DMS 273 (cell line): ENCODE measurements around the gene CCDC136.

ENCODE experiments used
- DNase-seq: peaks from one replicate; lab custom pipeline; 2025; ENCODE audit not compliant: unreplicated experiment; lab: John Stamatoyannopoulos, UW

The CCDC136 gene

DNA sequence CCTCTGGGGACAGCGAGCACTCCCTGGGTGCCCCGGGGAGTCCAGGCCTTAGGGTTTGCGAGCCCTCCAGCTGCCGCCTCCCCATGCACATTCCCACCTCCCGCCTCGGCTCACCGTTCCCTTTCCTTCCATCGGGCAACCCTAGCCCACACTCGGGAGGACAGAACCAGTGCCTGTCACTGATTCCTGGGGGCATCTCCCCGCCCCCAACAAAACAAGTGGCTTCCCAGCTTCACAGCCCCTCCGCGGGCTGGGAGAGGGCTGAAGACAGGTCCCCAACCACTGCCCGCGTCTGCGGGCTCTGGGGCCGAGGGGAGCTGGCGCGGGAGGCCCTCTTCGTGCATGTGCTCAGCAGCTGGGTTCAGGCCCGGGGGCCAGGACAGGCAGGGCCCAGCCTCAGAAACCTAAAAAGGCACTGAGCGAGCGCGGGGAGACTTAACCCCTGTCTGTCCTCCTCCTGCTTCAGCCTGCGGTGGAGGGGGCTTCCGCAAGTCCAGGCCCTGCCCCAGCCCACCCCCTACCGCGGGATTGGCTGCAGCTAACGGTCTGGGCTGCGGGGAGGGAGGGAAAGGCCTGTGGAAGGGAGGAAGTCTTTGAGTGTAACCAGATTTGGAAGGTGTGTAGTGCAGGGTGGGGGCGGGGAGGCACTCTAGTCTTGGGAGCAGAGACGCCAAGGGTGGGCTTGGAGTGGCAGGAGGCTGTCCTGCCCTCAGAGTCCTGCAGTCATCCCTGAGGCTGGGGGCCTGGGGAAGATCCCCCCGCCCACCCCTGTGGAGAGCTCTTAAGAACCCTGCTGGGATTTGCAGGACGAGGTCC, 39.6 kb downstream of the CCDC136 start:
- DNase-seq: peak; percentile 93

DNA sequence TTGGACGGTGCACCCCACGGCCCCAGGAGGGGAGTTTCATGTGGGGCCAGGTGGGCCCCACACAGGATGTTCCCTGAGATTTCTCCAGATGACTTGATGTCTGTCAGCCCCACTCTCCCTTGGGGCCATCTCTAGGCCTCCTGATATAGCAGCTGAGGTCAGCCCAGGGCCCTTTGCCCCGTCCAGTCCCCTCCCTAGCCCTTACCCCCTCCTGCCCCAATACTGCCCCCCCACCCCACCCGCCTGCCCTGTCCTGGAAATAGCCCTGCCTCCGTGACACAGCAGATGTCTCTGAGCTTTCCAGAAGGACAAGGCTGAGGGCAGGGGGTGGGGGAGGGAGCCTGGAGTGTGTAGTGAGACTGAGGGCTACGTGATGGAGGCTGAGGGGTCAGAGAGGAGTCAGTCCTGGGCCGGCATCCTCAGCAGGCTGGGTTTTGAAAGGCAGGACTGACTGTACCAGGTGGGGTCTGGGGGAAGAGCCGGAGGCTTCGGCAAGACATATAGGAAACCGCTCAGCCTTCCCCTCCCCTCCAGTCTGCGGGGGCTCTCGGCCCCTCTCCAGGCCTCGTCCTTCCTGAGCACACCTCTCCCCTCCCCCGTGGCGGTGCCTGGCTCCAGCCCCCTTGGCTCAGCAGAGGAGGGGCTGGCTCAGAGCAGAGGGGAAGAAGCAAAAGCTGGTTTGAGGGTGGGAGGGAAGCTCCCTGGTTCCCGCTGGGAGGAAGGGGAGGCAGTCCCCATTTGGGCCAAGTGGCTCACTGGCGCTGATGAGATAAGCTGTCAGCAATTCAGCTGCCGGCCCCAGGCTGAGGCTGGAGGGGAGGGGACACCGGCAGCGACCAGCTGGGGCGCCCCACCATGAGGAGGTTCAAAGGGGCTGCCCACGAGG, 40.5 kb downstream of the CCDC136 start:
- peak; percentile 98 for DNase-seq

DNA sequence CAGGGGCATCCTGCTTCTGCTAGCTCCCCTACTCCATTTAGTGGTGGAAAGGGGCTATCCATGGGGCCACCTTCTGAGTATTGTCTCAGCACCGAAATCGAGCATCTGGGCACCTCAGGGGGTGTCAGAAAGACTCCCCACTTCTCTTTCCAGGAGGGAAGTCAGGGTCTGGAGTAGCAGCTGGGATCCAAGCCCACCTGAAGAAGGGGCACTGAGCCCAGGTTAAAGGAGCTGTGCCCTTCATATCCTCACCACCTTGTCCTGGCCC, 41.0 kb downstream of the CCDC136 start:
- no peak for DNase-seq

DNA sequence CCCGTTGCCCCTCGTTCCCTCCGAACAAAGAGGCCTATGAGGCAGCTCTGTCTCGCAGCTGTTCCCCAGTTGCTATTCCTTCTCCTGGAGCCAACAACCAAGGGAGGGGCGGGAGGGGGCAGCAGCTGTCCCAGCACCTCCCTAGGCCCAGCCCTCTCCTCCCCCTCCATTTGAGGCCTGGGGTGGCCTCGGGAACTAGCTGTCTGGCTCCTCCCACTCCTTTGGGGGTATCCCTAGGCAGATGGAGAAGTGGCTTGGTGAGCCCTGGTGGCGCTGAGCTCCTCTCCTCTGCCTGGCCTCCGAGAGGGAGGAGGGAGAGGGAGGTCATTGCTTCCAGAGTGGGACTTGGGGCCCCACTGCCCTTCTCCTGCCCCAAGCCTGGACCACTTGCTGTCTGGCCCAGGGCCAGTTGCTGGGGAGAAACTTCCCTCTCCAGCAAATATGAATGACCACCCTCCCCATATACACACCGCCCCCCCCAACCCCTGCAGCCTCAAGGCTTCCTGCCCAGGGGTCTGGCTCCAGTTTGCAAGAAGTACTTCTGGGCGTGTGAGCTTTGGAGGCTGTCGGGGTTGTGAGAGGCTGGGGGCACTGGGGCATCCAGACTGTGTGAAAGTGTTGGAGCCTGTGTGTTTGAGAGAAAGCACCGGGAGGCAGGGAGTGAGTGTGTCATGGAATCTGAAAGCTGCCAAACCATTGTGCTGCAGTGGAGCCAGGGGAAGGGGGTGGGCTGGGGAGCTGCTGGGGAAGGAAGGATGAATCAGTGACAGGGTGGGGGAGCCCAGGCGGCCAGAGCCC, 41.6 kb downstream of the CCDC136 start:
- DNase-seq: peak; percentile 99

DNA sequence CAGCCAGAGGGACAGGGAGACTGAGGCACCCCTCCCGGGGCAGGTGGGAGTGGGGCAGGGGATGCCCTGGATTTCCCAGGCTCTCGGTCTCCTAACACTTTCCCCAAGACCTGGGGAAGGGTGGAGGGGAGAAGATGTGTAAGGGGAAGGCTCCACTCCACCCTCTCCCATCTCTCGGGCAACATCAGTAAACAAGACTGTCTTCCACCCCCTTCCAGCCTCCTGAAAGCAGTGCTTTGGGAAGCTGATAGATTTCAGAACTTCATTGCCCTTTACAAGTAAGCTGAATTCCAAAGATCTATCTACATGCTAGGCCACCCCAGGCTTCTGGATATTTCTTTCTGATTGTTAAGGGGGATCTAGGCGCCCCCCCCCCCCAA, 42.2 kb downstream of the CCDC136 start:
- peak; percentile 65 for DNase-seq

DNA sequence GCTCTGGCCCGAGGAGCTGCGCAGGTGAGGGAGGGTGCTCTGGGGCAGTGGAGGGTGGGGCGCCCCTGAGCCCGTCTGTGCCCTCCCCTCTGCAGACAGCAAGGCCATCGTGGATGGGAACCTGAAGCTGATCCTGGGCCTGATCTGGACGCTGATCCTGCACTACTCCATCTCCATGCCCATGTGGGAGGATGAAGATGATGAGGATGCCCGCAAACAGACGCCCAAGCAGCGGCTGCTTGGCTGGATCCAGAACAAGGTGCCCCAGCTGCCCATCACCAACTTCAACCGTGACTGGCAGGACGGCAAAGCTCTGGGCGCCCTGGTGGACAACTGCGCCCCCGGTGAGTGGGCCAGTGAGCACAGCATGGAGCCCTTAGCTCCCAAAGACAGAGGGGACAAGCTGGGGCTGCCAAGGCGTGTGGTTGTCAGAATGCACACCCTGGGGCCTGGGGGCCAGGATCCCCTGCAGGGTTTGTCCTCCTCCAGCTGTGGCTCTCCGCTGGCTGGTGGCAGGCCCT, 43.5 kb downstream of the CCDC136 start:
- no peak for DNase-seq

DNA sequence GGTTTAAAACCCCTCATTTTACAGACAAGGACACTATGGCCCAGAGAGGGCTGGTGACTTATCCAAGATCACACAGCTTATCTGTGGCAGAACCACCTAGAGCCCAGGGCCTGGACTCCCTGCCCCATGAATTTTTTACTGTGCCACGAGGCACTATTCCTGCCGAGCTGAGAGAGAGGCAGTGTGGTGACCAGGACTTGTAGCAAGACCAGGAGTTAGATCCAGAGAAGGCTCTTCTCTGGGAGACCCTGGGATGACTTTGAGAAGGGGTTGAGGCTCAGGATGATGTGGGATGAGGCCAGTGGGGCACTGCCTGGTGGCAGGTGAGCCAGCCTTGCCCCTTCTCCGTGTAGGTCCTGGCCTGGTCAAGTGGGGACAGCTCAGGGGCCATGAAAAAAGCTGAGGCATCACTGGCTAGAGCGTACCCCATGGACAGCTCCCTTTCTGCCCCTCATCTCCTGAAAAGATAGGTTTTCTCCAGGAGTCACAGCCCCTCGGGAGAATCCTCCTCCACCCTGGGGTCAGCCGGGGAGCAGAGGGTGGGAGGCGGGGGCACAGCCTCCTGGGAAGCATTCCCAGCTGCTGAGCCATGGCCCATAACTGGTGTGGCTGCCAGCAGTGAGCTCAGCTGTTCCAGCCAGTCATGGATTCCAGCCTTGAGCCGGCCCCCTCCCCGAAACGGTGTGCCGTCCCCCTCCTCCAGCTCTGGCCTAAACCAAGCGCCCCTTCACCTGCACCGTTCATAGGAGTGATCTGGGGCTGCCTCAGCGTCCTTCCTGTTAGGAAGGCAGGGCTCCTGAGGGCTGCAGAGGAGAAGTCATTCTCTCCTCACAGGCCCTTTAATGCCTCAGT, 44.2 kb downstream of the CCDC136 start:
- no peak for DNase-seq

DNA sequence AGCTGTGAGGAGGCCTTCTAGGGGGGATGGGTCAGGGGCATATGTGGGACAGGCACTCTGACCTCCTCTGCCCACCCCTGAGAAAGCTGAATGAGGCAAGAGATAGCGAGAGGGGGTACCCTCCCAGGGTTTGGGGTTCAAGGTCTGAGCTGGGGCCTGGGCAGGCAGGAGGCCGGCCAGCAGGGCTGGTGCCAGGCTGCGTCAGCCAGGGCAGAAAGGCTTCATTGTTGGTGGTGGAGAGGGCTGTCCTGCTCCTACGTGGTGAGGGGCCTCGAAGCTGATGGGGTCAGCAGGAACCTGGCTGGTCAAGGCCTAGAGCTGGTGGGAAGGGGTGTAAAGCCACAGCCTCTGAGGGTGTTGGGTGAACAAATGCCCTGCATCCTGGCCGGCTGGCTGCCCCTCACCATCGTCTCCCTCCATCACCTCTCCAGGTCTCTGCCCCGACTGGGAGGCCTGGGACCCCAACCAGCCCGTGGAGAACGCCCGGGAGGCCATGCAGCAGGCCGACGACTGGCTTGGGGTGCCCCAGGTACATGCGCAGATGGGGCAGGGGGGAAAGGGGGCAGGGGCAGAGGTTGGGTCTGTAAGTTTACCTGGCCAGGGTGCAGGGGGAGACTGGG, 45.1 kb downstream of the CCDC136 start:
- no peak for DNase-seq

DNA sequence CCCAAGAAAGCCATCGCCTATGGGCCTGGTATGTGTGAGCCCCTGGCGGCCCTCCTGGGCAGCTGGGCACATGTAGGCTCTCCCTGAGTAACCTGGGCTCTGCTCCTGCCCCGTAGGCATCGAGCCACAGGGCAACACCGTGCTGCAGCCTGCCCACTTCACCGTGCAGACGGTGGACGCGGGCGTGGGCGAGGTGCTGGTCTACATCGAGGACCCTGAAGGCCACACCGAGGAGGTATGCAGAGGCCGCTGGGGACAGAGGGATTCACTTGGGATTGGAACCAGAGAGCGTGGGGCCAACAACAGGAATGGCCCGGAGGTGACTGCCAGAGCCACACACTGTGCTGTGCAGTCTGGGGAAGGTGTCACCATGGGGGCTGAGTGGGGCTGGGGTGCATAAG, 45.8 kb downstream of the CCDC136 start:
- DNase-seq: no peak

DNA sequence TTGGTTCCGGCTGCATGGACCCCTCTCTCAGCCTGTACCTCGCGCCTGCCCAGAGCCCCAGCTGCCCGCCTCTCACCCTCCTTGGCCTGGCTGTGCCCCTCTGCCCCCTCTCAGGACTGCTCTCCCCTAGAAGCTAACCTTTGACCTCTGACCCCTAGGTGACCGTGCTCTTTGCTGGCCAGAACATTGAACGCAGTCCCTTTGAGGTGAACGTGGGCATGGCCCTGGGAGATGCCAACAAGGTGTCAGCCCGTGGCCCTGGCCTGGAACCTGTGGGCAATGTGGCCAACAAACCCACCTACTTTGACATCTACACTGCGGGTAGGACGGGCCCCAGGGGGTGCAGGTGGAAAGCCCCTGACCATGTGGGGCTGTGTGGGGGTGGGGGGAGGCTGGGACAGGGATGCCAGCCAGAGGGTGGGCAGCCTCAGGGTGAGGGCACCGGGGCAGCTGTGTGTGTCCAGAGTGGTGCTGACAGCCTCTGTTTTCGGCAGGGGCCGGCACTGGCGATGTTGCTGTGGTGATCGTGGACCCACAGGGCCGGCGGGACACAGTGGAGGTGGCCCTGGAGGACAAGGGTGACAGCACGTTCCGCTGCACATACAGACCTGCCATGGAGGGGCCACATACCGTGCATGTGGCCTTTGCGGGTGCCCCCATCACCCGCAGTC, 46.5 kb downstream of the CCDC136 start:
- DNase-seq: no peak

DNA sequence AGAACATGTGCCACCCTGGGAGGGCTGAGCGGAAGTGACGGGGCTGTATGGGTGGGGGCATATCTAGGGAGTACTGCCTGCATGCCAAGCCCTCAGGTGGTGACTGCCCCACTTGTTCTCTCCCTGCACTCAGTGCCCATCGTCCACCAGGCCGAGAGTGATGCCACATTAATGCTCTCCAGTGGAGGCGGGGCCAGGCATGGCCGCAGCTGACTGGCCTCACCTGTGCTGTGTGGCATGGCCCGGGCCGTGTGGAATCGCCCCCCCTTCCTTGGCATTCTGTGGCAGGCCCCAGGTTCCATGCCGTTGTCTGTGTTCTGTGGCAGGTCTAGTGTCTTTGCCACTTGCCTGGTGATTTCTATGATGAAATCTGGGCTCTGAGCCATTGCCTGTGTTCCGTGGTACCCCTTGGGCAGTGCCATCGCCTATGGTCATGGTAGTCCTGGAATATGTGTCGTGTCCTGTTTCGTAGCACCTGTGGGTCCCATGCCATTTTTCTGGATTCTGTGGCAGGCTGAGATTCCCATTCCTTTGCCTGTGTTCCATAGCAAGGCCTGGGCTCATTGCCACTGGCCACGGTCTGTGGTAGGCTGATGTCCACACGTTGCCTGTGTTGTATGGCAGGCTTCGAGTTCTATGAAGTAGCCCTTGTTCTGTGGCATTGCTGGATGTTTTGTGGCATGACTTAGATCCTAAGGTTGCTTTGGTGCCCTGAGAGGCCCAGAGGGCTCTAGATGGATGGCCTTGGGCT, 47.4 kb downstream of the CCDC136 start:
- DNase-seq: no peak

DNA sequence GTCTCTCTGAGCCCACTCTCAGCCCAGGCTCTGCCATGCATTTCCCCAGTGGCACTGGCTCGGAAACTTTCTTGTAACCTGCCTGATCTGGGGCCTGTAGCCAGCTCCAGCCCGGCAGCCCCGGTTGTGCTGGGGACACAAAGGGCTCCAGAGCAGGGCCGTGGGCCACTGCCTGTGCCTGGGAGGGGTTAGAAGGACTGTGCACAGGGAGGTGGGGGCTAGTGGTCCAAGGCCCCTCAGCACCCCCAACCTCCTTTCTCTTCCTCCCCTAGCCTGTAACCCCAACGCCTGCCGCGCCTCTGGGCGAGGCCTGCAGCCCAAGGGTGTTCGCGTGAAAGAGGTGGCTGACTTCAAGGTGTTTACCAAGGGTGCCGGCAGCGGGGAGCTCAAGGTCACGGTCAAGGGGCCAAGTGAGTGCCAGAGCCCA, 48.0 kb downstream of the CCDC136 start:
- DNase-seq: no peak

DNA sequence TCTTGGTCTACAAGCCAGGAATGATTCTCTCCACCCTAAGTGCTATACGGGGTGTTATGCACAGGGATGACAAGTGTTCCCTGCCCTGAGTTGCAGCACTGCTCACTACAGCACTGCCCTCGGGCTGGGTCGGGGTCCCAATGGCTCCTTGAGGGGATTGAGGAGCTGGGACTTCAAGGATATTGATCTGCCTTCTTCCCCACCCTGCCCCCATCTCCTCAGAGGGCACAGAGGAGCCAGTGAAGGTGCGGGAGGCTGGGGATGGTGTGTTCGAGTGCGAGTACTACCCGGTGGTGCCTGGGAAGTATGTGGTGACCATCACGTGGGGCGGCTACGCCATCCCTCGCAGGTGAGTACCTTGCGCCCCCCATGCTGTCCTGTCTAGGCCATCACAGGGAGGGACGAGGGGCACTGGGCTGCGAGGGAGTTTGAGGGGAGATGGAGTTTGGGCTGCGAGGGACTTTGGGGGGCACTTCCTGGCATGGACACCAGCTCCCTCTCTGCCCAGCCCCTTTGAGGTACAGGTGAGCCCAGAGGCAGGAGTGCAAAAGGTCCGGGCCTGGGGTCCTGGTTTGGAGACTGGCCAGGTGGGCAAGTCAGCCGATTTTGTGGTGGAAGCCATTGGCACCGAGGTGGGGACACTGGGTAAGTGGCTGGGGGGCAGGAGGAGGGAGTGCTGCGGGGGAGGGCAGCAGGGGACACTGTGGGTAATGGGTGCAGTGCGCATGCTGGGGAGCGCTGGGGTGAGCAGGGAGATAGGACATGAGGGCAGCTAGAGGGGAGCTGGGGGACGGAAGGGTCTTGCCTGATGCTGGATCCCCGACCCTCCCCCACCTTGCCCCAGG, 48.8 kb downstream of the CCDC136 start:
- no peak for DNase-seq

DNA sequence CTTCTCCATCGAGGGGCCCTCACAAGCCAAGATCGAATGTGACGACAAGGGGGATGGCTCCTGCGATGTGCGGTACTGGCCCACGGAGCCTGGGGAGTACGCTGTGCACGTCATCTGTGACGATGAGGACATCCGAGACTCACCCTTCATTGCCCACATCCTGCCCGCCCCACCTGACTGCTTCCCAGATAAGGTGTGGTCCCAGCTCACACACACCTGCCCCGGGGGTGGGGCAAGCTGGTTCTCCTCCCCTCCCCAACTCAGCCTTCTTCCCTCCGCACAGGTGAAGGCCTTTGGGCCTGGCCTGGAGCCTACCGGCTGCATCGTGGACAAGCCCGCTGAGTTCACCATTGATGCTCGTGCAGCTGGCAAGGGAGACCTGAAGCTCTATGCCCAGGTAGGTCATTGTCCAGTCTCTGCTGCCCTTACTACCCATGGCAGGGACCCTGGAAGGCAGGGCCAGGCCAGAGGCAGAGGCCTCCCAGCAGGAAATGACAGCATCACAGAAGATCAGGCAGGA, 49.5 kb downstream of the CCDC136 start:
- DNase-seq: no peak

DNA sequence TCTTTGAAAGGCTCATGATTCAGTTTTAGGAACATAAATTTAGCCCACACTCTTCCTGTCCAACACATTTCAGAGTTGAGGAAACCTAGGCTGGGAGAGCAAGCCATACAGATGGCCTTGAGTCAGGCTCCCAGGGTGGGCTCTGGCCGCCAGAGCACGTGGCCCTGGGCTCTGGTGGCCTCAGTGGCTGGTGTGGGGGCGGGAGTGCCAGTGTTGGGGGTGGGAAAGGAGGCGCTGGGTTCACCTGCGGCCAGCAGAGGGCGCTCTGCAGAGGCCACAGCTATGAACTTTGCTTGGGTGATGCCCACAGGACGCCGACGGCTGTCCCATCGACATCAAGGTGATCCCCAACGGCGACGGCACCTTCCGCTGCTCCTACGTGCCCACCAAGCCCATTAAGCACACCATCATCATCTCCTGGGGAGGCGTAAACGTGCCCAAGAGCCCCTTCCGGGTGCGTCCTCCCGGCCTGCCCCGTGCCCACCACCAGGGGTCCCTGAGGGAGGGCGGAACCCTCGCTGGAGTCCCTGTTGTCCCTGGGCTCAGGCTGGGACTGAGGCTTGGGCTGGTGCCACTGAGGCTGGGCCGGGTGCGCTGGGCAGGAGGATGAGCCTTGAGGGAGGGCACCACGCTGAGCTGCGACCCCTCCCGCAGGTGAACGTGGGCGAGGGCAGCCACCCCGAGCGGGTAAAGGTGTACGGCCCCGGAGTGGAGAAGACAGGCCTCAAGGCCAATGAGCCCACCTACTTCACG, 50.3 kb downstream of the CCDC136 start:
- DNase-seq: peak; percentile 84

DNA sequence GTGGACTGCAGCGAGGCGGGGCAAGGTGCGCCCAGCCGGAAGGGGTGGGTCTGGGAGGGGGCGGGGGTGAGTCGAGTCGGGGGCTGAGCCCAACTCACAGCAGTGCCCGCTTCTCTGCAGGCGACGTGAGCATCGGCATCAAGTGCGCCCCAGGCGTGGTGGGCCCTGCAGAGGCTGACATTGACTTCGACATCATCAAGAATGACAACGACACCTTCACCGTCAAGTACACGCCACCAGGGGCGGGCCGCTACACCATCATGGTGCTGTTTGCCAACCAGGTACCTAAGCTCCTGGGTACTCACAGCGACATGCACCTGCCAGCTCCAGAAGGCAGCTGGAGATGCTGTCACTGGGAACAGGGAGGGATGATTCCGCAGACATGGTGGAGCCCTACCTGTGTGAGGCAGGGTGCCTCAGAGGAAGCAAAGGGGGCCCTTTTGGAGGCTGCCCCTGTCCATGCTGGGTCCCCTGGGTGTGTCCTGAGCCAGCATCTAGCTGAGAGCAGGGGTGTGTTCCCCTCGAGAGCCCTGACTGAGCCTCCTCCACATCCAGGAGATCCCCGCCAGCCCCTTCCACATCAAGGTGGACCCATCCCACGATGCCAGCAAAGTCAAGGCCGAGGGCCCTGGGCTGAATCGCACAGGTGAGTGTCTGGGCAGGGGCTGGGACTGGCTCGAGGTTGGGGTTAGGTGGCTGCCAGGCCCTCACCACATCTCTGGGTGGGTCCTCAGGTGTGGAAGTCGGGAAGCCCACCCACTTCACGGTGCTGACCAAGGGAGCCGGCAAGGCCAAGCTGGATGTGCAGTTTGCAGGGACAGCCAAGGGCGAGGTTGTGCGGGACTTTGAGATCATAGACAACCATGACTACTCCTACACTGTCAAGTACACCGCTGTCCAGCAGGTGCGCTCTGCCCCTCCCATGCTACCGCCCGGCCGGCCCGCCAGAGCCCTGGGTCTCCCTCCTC, 51.2 kb downstream of the CCDC136 start:
- DNase-seq: no peak
